GM23338 (cell line): ENCODE measurements around the gene PPM1L. TPM values are rescaled to one million over a fixed set of nuclear protein-coding genes. Genes with fewer than 3 reads are reported as not detected.

Experiments
- ATAC-seq: fragments of 200-7000 bp; cut with Tn5 transposase; 3 replicates; pipeline ENCODE4 v1.9.1; 2020
- DNase-seq: peaks from one replicate; pipeline ENCODE4 v3.0.0-alpha.2; 2015; ENCODE audit warnings: low spot score
- H2AFZ ChIP-seq: fragments of 200-600 bp; sonication (generic); 2 replicates; pipeline ENCODE4 v1.8.0; 2016; ENCODE audit warnings: antibody characterized with exemption, mild to moderate bottlenecking, moderate library complexity
- H3F3A ChIP-seq: fragments of 200-600 bp; sonication (generic); replicated peaks from 2 replicates; pipeline ENCODE4 v1.8.0; 2017; ENCODE audit warnings: antibody characterized with exemption, mixed run types, low read depth
- H3K27ac ChIP-seq: fragments of 200-600 bp; sonication (generic); 2 replicates; pipeline ENCODE4 v1.6.1; 2016; ENCODE audit warnings: low read depth
- H3K27me3 ChIP-seq: fragments of 200-600 bp; sonication (generic); 2 replicates; pipeline ENCODE4 v1.8.0; 2016; ENCODE audit warnings: mild to moderate bottlenecking, mixed run types, moderate library complexity; ENCODE audit not compliant: insufficient read depth
- H3K36me3 ChIP-seq: fragments of 200-600 bp; sonication (generic); 2 replicates; pipeline ENCODE4 v1.8.0; 2016; ENCODE audit warnings: mild to moderate bottlenecking; ENCODE audit not compliant: insufficient read depth
- H3K4me1 ChIP-seq: fragments of 200-600 bp; sonication (generic); 2 replicates; pipeline ENCODE4 v1.8.0; 2016; ENCODE audit warnings: mild to moderate bottlenecking, moderate library complexity; ENCODE audit not compliant: insufficient read depth
- H3K4me2 ChIP-seq: fragments of 200-600 bp; sonication (generic); 2 replicates; pipeline ENCODE4 v1.7.1; 2017; ENCODE audit warnings: mixed run types
- H3K4me3 ChIP-seq: fragments of 200-600 bp; sonication (generic); 2 replicates; pipeline ENCODE4 v1.6.1; 2016; ENCODE audit warnings: mixed run types
- H3K79me2 ChIP-seq: fragments of 200-600 bp; sonication (generic); replicated peaks from 2 replicates; pipeline ENCODE4 v1.8.0; 2017; ENCODE audit warnings: mild to moderate bottlenecking; ENCODE audit not compliant: insufficient read depth
- H3K9me2 ChIP-seq: fragments of 200-600 bp; sonication (generic); 2 replicates; pipeline ENCODE4 v1.8.0; 2017; ENCODE audit not compliant: insufficient read depth
- H4K20me1 ChIP-seq: fragments of 200-600 bp; sonication (generic); replicated peaks from 2 replicates; pipeline ENCODE4 v1.8.0; 2017; ENCODE audit warnings: mild to moderate bottlenecking; ENCODE audit not compliant: insufficient read depth
- H3K27ac Mint-ChIP-seq: 2 replicates; pipeline ENCODE4 v1.8.0; 2020; ENCODE audit warnings: inconsistent platforms, mild to moderate bottlenecking, moderate library complexity, mixed read lengths
- H3K27me3 Mint-ChIP-seq: 3 replicates; pipeline ENCODE4 v1.8.0; 2022; ENCODE audit warnings: low read depth, mild to moderate bottlenecking, moderate library complexity, mixed read lengths, inconsistent platforms; ENCODE audit not compliant: insufficient read depth, poor library complexity
- H3K36me3 Mint-ChIP-seq: 3 replicates; pipeline ENCODE4 v1.8.0; 2021; ENCODE audit warnings: low read depth, mild to moderate bottlenecking, inconsistent platforms, moderate library complexity, mixed read lengths
- H3K4me1 Mint-ChIP-seq: 3 replicates; pipeline ENCODE4 v1.8.0; 2020; ENCODE audit warnings: mild to moderate bottlenecking, inconsistent platforms, mixed read lengths
- H3K4me3 Mint-ChIP-seq: 3 replicates; pipeline ENCODE4 v1.8.0; 2021; ENCODE audit warnings: moderate library complexity, mild to moderate bottlenecking, inconsistent platforms, mixed read lengths
- H3K9me3 Mint-ChIP-seq: 3 replicates; pipeline ENCODE4 v1.8.0; 2020; ENCODE audit warnings: moderate library complexity, mild to moderate bottlenecking, inconsistent platforms, mixed read lengths
- CREB1 ChIP-seq: fragments of 250-450 bp; sonication (Bioruptor Pico); IDR thresholded peaks from 2 replicates; pipeline ENCODE4 v1.5.0; 2020; ENCODE audit warnings: low read depth, mild to moderate bottlenecking, moderate library complexity
- CTCF ChIP-seq, 2 experiments: fragments of 200-600 bp in 1 of 2; sonication (generic) in 1 of 2; conservative IDR thresholded peaks; 2 replicates each; pipeline versions ENCODE4 v1.5.1 to v1.6.1; 2016 to 2017; ENCODE audit warnings: antibody characterized with exemption in 2 of 2, low read depth in 2 of 2, mild to moderate bottlenecking in 2 of 2, moderate library complexity in 1 of 2
- ETS1 ChIP-seq: IDR thresholded peaks from 2 replicates; pipeline ENCODE4 v1.6.1; 2016; ENCODE audit warnings: antibody characterized with exemption
- EZH2 ChIP-seq: fragments of 200-600 bp; sonication (generic); IDR thresholded peaks from one replicate; pipeline ENCODE4 v1.8.0; 2017; ENCODE audit warnings: antibody characterized with exemption, mild to moderate bottlenecking, low read depth; ENCODE audit not compliant: unreplicated experiment
- EZH2phosphoT487 ChIP-seq: fragments of 200-600 bp; sonication (generic); IDR thresholded peaks from one replicate; pipeline ENCODE4 v1.8.1; 2018; ENCODE audit warnings: antibody characterized with exemption; ENCODE audit not compliant: unreplicated experiment
- JUNB ChIP-seq: IDR thresholded peaks from one replicate; pipeline ENCODE4 v1.6.1; 2016; ENCODE audit warnings: antibody characterized with exemption; ENCODE audit not compliant: unreplicated experiment
- NANOG ChIP-seq: IDR thresholded peaks from 2 replicates; pipeline ENCODE4 v1.6.1; 2016; ENCODE audit warnings: antibody characterized with exemption, borderline replicate concordance
- POLR2AphosphoS5 ChIP-seq: IDR thresholded peaks from 2 replicates; pipeline ENCODE4 v1.6.1; 2016; ENCODE audit warnings: antibody characterized with exemption, low read depth
- REST ChIP-seq: IDR thresholded peaks from one replicate; pipeline ENCODE4 v1.6.1; 2018; ENCODE audit warnings: antibody characterized with exemption; ENCODE audit not compliant: unreplicated experiment
- STAT1 ChIP-seq: IDR thresholded peaks from one replicate; pipeline ENCODE4 v1.6.1; 2016; ENCODE audit warnings: antibody characterized with exemption; ENCODE audit not compliant: unreplicated experiment
- ZNF114 ChIP-seq: fragments of 250-450 bp; sonication (Bioruptor Pico); IDR thresholded peaks from 2 replicates; pipeline ENCODE4 v1.5.0; 2020; ENCODE audit warnings: mild to moderate bottlenecking, moderate library complexity
- ZNF331 ChIP-seq: fragments of 250-450 bp; sonication (Bioruptor Pico); IDR thresholded peaks from 2 replicates; pipeline ENCODE4 v1.5.0; 2020; ENCODE audit warnings: low read depth, mild to moderate bottlenecking, moderate library complexity
- polyA plus RNA-seq: library from polyadenylated mRNA; unstranded; fragments of >200 nt; fragmentation: Nextera tagmentation; extraction: Ambion mirVana; gene quantifications from 2 replicates; pipeline ENCODE4 v1.2.1, GENCODE V29; 2016
- total RNA-seq: library from RNA; depleted of rRNA; stranded (reverse); fragments of >200 nt; shearing (Covaris generic); gene quantifications from 2 replicates; pipeline ENCODE4 v1.2.3, GENCODE V29; 2014

PPM1L gene
- total and polyA plus RNA-seq, 2 experiments from 2014 or later = 3.9 to 26.4 TPM

- Histone ChIP-seq H3K4me2 (no peak overlapping the region), H2AFZ (no peak overlapping the region), H3K4me1 (no peaks in the 10 kb centered on the region), H3K27ac (no peak overlapping the region), H3K36me3 (no peaks in the 10 kb centered on the region), H3K4me3 (no peak overlapping the region), H3K79me2 (peaks cover 22% of the 10 kb centered on the region), H3K27me3 (no peaks in the 10 kb centered on the region), H4K20me1 (peaks cover 4% of the 10 kb centered on the region; the same call in 1 of the 2 replicates), H3F3A (no peaks in the 10 kb centered on the region), H3K9me2 (no peaks in the 10 kb centered on the region)
- Mint-ChIP-seq H3K4me1 (no peaks in the 10 kb centered on the region; the same call in 2 of the 3 replicates), H3K27me3 (no peaks in the 10 kb centered on the region), H3K27ac (no peak overlapping the region), H3K36me3 (no peaks in the 10 kb centered on the region), H3K9me3 (no peaks in the 10 kb centered on the region), H3K4me3 (no peak overlapping the region)
- ATAC-seq (no peak), DNase-seq (no peak)
- TF ChIP-seq EZH2 (no peak), CREB1 (CRISPR knock-in tag) (no peak), ETS1 (no peak), REST (no peak), JUNB (no peak), ZNF114 (CRISPR knock-in tag) (no peak), NANOG (no peak), STAT1 (no peak)
These were observed 12.9 kb downstream of the PPM1L start for GRCh38 chr3:160768918-160769317.

- H2AFZ ChIP-seq = no peak overlapping the region
- H4K20me1 ChIP-seq = 0 out of 2 replicates have a peak, but pooled peaks cover 4% of the 10 kb centered on the region
- no peak overlapping the region for H3K27ac Mint-ChIP-seq
- H3K9me3 Mint-ChIP-seq = no peaks in the 10 kb centered on the region
- no peak overlapping the region for H3K4me3 ChIP-seq
- peaks cover 5% of the 10 kb centered on the region; the same call in 1 of the 2 replicates for H3K79me2 ChIP-seq
- ATAC-seq (no peak), DNase-seq (no peak)
- no peaks in the 10 kb centered on the region for H3F3A ChIP-seq
- H3K27ac ChIP-seq = no peak overlapping the region
- H3K27me3 Mint-ChIP-seq = no peaks in the 10 kb centered on the region
- H3K4me3 Mint-ChIP-seq = no peak overlapping the region
- H3K4me1 ChIP-seq = no peaks in the 10 kb centered on the region
- no peaks in the 10 kb centered on the region for H3K36me3 Mint-ChIP-seq
- no peaks in the 10 kb centered on the region for H3K36me3 ChIP-seq
- H3K4me2 ChIP-seq = no peak overlapping the region
- no peaks in the 10 kb centered on the region for H3K27me3 ChIP-seq
- H3K9me2 ChIP-seq = no peaks in the 10 kb centered on the region
- no peaks in the 10 kb centered on the region; the same call in 2 of the 3 replicates for H3K4me1 Mint-ChIP-seq
- TF ChIP-seq NANOG (no peak), EZH2 (no peak), EZH2phosphoT487 (no peak), ZNF331 (CRISPR knock-in tag) (no peak), CTCF (conservative IDR thresholded peaks at IDR 0.05; ENCODE audit: low read depth in 2 of 2) (no peak), REST (no peak), ETS1 (no peak), CREB1 (CRISPR knock-in tag) (no peak), JUNB (no peak), STAT1 (no peak), POLR2AphosphoS5 (no peak)
These were observed 15.9 kb downstream of the PPM1L start for GRCh38 chr3:160771811-160772459.
